DND-41 (cell line): Measurements from ENCODE around the gene PSMA6.
A peak's percentile ranks its signal among the peaks of the same experiment; 100 is the strongest.
"Not testable (repeated sequence)": the region's sequence is repeated elsewhere in the genome, so short reads cannot be mapped to it uniquely, and the experiment has no call there.

Experiments
- ATAC-seq: fragments of 200-7000 bp; cut with Tn5 transposase; 3 replicates; pipeline ENCODE4 v1.9.1; 2021; ENCODE audit warnings: low read depth; ENCODE audit not compliant: insufficient read depth
- DNase-seq: peaks from one replicate; pipeline ENCODE4 v3.0.0-alpha.2; 2020
- H2AFZ ChIP-seq: 2 replicates; pipeline ENCODE4 v1.6.0; 2012; ENCODE audit warnings: low read depth, low read length
- H3K27ac ChIP-seq: 2 replicates; pipeline ENCODE4 v1.5.1; 2012; ENCODE audit warnings: low read length, inconsistent platforms
- H3K27me3 ChIP-seq: fragments of 200-600 bp; sonication (generic); 2 replicates; pipeline ENCODE4 v1.6.0; 2012; ENCODE audit warnings: low read length, mild to moderate bottlenecking, inconsistent platforms; ENCODE audit not compliant: insufficient read depth, poor library complexity
- H3K36me3 ChIP-seq: 2 replicates; pipeline ENCODE4 v1.5.1; 2012; ENCODE audit warnings: low read length, inconsistent platforms; ENCODE audit not compliant: insufficient read depth
- H3K4me1 ChIP-seq: 2 replicates; pipeline ENCODE4 v1.5.1; 2012; ENCODE audit warnings: mild to moderate bottlenecking, low read length; ENCODE audit not compliant: insufficient read depth
- H3K4me2 ChIP-seq: 2 replicates; pipeline ENCODE4 v1.6.0; 2012; ENCODE audit warnings: mild to moderate bottlenecking, moderate library complexity, low read length, inconsistent platforms; ENCODE audit not compliant: insufficient read depth
- H3K4me3 ChIP-seq, 2 experiments: fragments of 200-600 bp in 1 of 2; shearing (Covaris generic) in 1 of 2; 2 replicates each; pipeline ENCODE4 v1.5.1; 2012 to 2016; ENCODE audit warnings: inconsistent platforms in 2 of 2, low read length in 2 of 2, mild to moderate bottlenecking in 2 of 2, low read depth in 1 of 2, moderate library complexity in 1 of 2
- H3K79me2 ChIP-seq: 2 replicates; pipeline ENCODE4 v1.6.0; 2012; ENCODE audit warnings: low read length, inconsistent platforms; ENCODE audit not compliant: insufficient read depth
- H3K9ac ChIP-seq: 2 replicates; pipeline ENCODE4 v1.6.0; 2012; ENCODE audit warnings: low read depth, mild to moderate bottlenecking, inconsistent platforms, low read length, moderate library complexity
- H3K9me3 ChIP-seq: 2 replicates; pipeline ENCODE4 v1.5.1; 2012; ENCODE audit warnings: low read length, moderate library complexity, mild to moderate bottlenecking, inconsistent platforms; ENCODE audit not compliant: insufficient read depth, severe bottlenecking
- H4K20me1 ChIP-seq: 2 replicates; pipeline ENCODE4 v1.6.0; 2012; ENCODE audit warnings: low read length; ENCODE audit not compliant: insufficient read depth
- CTCF ChIP-seq: IDR thresholded peaks from 2 replicates; pipeline ENCODE4 v1.5.1; 2012; ENCODE audit warnings: borderline replicate concordance, low read length, moderate library complexity, mild to moderate bottlenecking; ENCODE audit not compliant: poor library complexity, severe bottlenecking; ENCODE audit errors: extremely low read depth
- EZH2 ChIP-seq: IDR thresholded peaks from 3 replicates; pipeline ENCODE4 v1.6.1; 2012; ENCODE audit warnings: borderline replicate concordance, low read depth, mild to moderate bottlenecking, moderate library complexity, low read length, inconsistent platforms; ENCODE audit not compliant: severe bottlenecking

PSMA6 gene

DNA sequence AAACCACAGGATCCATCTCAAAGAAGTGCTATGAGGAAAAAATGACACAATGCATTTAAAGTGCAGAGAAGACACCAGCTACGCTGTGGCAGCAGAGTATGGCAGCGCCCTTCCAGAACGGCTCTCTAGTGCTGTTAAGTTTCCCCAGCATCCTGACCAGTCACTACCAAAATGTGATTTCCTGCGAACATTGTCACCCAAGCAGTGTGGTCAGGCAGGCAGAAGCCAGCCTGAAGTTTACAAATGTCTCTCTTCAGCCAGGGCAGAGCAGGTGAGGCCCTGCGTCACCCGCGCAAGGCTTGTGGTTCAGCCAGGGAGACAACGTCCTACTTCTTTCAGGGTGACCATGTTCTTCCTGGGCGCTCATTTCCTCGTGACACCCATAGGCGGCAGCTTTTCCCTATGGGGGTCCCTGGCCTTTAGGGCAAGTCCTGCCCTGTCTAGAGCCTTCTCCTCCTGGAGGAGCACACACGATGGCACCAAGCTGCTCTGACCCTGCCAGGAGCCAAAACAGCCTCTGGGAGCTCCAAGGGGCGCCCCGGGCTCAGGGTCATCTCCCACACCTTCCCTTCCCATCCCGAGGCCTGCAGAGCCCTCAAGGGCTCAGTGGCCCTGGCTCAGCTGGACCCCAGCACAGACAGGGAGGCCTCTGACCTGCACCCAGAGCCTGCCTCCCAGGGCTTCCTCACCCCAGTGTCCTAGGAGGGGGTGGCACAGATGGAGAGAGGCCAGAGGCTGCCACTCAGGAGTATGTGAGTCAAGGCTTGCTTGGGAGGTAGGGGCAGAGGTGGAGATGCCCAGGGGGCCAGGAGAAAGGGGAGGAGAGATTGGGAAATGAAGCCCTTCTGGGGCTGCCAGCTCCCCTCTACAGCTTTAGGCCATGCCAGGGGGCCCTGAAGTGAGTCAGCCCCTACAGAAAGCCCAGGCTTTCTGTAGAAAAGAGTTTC is 41.9 kb downstream of the PSMA6 start:
- Histone ChIP-seq H4K20me1 (no peaks in the 10 kb centered on the region), H3K36me3 (no peaks in the 10 kb centered on the region), H3K4me2 (no peak overlapping the region), H3K9me3 (no peaks in the 10 kb centered on the region), H3K4me1 (peaks cover 7% of the 10 kb centered on the region), H3K9ac (no peak overlapping the region), H3K79me2 (no peaks in the 10 kb centered on the region), H3K27ac (peak overlapping the region; percentile 56; the same call in 1 of the 2 replicates), H3K27me3 (no peaks in the 10 kb centered on the region), H2AFZ (no peak overlapping the region), H3K4me3 (no peak overlapping the region)
- ATAC-seq (peak; percentile 25; the same call in 1 of the 3 replicates), DNase-seq (no peak)
- TF ChIP-seq EZH2 (no peak), CTCF (no peak)

DNA sequence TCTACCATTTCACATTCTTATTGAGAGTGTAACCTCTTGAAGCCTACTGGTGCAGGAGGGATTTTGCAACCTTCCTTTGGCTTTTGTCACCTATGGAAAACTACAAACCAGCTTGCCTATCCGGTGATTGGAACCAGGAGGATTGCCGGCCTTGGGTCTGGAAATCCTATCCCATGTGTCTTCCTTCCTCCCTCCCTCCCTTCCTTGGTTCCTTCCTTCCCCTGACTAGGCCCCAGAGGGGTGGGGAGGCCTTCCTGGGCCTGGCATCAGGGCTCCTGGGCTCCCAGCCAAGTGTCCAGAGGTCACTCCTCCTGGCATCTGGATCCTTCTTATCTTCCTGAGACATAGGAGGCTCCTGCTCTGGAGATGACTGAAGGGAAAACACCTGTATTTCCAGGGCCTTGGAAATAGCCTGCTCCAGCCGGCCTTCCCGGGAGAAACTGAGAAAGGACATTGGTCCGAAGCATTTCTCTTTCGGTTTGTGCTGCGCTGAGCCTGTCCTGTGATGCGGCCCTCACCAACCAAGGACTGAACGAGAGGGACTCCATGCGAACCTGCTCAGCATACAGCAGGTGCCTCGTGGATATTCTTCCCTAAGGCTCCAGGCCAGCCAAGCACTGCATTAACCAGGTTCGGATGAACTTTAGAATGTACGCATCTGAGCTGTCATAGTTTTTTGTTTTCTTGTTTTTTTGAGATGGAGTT is 43.4 kb downstream of the PSMA6 start:
- H3K4me2 ChIP-seq: no peak overlapping the region
- H2AFZ ChIP-seq: no peak overlapping the region
- no peaks in the 10 kb centered on the region for H4K20me1 ChIP-seq
- no peaks in the 10 kb centered on the region for H3K9me3 ChIP-seq
- H3K4me1 ChIP-seq: peaks cover 7% of the 10 kb centered on the region
- H3K36me3 ChIP-seq: no peaks in the 10 kb centered on the region
- TF ChIP-seq CTCF: no peak
- no peak for TF ChIP-seq EZH2
- H3K27me3 ChIP-seq: no peaks in the 10 kb centered on the region
- H3K79me2 ChIP-seq: no peaks in the 10 kb centered on the region
- DNase-seq: no peak
- no peak overlapping the region for H3K27ac ChIP-seq
- no peak overlapping the region for H3K9ac ChIP-seq
- ATAC-seq: no peak
- H3K4me3 ChIP-seq: no peak overlapping the region

DNA sequence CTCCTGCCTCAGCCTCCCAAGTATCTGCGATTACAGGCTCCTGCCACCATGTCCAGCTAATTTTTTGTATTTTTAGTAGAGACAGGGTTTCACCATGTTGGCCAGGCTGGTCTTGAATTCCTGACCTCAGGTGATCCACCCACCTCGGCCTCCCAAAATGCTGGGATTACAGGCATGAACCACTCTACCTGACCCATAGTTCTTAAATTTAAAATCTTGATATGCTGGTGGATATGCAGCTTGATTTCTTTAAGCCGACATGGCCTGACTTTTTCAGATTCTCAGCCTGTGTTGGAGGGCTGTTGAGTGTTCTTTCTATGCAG is 44.0 kb downstream of the PSMA6 start:
- H3K79me2 ChIP-seq, H3K4me3 ChIP-seq, H3K36me3 ChIP-seq, H3K4me2 ChIP-seq, H4K20me1 ChIP-seq, ATAC-seq, H3K4me1 ChIP-seq, H2AFZ ChIP-seq, H3K27ac ChIP-seq, H3K9ac ChIP-seq, H3K9me3 ChIP-seq, DNase-seq, H3K27me3 ChIP-seq: not testable (repeated sequence)
